ENCODE results near the gene PPIE.
"Not testable (repeated sequence)": the region's sequence is repeated elsewhere in the genome, so short reads cannot be mapped to it uniquely, and the experiment has no call there.

- not testable (repeated sequence) for TF ChIP-seq CTCF, EZH2phosphoT487 (IDR thresholded peaks at IDR 0.05; ENCODE audit: low read length)
Observed at GRCh38 chr1:39786303-39787107, 47.8 kb downstream of the PPIE start.

Measured in MM.1S (cell line).